Esophagus squamous epithelium (tissue), 4 donors: ENCODE data around the gene RGS7.

ENCODE experiments used
- POLR2A ChIP-seq, 4 donors: fragments of 450-650 bp; IDR thresholded peaks; one replicate each; pipeline ENCODE4 v1.6.1; 2017; ENCODE audit warnings: antibody characterized with exemption in 4 of 4, mild to moderate bottlenecking in 4 of 4, moderate library complexity in 3 of 4
- TF ChIP-seq, protein P1 (sequence below), 6 experiments: fragments of 450-650 bp in 4 of 6; fragments of 200-600 bp in 2 of 6; sonication (generic) in 2 of 6; IDR thresholded peaks; one replicate each; pipeline ENCODE4 v1.5.1; 2016 to 2019; ENCODE audit warnings: antibody characterized with exemption in 6 of 6, mild to moderate bottlenecking in 4 of 6, moderate library complexity in 4 of 6

DNA sequence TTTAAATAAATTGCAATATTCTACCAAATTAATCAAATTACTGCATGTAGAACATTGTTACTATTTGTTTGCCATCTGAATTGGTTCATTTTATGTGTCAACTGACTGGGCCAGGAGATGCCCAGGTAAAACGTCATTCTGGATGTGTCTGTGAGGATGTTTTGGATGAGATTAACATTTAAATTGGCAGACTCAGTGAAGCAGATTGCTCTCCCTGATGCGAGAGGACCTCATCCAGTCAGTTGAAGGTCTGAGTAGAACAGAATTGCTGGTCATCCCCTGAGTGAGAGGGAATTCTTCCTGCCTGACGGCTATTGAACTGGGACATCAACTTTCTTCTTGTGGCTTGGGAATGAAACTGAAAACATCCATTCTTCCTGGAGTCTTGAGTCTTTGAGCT lies 623.0 kb downstream of the RGS7 start:
- TF ChIP-seq, protein P1, sequence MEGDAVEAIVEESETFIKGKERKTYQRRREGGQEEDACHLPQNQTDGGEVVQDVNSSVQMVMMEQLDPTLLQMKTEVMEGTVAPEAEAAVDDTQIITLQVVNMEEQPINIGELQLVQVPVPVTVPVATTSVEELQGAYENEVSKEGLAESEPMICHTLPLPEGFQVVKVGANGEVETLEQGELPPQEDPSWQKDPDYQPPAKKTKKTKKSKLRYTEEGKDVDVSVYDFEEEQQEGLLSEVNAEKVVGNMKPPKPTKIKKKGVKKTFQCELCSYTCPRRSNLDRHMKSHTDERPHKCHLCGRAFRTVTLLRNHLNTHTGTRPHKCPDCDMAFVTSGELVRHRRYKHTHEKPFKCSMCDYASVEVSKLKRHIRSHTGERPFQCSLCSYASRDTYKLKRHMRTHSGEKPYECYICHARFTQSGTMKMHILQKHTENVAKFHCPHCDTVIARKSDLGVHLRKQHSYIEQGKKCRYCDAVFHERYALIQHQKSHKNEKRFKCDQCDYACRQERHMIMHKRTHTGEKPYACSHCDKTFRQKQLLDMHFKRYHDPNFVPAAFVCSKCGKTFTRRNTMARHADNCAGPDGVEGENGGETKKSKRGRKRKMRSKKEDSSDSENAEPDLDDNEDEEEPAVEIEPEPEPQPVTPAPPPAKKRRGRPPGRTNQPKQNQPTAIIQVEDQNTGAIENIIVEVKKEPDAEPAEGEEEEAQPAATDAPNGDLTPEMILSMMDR (IDR thresholded peaks at IDR 0.05) = no peak
- no peak for TF ChIP-seq POLR2A (IDR thresholded peaks at IDR 0.05)
